ENCODE results near the gene WDR72. TPM values are rescaled to one million over a fixed set of nuclear protein-coding genes. Genes with fewer than 3 reads are reported as not detected.

Gene WDR72
- total and polyA plus RNA-seq, 4 donors: 0.10 to 0.79 (median 0.37) TPM

DNA sequence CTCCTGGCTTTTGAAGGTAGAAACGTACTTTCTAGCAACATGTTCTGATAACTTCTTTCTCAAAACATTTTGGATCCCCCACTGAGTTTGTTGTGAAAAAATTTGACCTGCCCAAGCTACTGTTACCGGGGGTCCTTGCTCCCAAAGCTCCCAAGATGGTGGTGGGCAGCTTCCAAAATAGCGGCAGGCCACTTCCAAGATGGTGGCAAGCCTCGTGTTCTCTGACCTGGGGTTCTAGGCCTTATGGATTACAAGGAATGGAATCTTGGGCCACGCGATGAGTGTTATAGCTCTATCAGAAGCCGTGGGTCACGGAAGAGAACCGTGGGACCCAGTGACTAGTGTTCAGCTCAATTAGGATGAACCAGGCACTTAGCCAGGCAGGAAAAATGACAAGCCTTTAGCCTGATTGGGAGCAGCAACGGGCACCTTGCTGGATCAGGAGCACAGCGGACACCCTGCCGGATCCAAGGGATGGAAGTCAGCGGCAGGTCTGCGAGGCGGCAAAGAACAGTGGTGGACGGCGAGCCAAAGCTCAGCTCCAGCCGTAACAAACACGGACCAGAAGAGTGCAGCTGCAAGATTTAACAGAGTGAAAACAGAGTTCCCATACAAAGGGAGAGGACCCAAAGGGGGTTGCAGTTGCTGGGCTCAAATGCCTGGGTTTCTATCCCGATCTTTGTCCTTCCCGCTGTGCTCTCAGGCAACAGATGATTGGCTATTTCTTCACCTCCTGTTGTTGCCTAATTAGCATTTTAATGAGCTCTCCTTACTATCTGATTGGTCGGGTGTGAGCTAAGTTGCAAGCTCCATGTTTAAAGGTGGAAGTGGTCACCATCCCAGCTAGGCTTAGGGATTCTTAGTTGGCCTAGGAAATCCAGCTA is 133.3 kb downstream of the WDR72 start:
- Histone ChIP-seq H3K36me3 (ENCODE audit: control insufficient read depth, insufficient read depth, low read length) (no peaks in the 10 kb centered on the region), H3K27me3 (ENCODE audit: control insufficient read depth, insufficient read depth, low read length) (no peaks in the 10 kb centered on the region), H3K27ac (ENCODE audit: low read depth, low read length) (no peak overlapping the region), H3K4me3 (ENCODE audit: low read depth, low read length) (no peak overlapping the region), H3K9me3 (ENCODE audit: control insufficient read depth, insufficient read depth, low read length) (no peaks in the 10 kb centered on the region), H3K4me1 (ENCODE audit: control insufficient read depth, insufficient read depth, low read length) (no peaks in the 10 kb centered on the region)
- no peak for DNase-seq (ENCODE audit: low read depth in 4 of 6, low spot score in 6 of 6)
- WGBS (ENCODE audit: insufficient coverage): 91% methylated on average over 21 of the region's 22 CpGs

DNA sequence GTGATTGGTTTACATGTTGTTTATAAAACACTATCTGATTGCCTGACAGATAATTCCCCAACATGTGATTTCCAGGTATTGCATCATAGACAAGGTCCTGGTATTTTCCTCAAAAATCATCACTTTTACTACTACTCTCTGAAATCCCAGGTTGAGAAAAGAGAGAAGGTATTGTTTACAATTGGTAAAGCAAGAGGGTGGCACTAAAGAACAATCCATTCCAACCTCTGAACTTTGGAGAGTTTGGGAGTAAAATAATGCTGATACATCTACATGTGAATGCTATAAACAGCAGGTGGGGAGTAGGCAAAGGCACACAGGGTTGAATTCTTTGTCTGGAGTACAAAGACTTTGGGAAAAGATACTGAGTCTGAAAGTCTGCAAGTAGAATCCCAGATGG is 134.2 kb downstream of the WDR72 start:
- Histone ChIP-seq H3K36me3 (ENCODE audit: control insufficient read depth, insufficient read depth, low read length) (no peaks in the 10 kb centered on the region), H3K9me3 (ENCODE audit: control insufficient read depth, insufficient read depth, low read length) (no peaks in the 10 kb centered on the region), H3K4me1 (ENCODE audit: control insufficient read depth, insufficient read depth, low read length) (no peaks in the 10 kb centered on the region), H3K27ac (ENCODE audit: low read depth, low read length) (no peak overlapping the region), H3K27me3 (ENCODE audit: control insufficient read depth, insufficient read depth, low read length) (no peaks in the 10 kb centered on the region), H3K4me3 (ENCODE audit: low read depth, low read length) (no peak overlapping the region)
- no peak for DNase-seq (ENCODE audit: low read depth in 4 of 6, low spot score in 6 of 6)

DNA sequence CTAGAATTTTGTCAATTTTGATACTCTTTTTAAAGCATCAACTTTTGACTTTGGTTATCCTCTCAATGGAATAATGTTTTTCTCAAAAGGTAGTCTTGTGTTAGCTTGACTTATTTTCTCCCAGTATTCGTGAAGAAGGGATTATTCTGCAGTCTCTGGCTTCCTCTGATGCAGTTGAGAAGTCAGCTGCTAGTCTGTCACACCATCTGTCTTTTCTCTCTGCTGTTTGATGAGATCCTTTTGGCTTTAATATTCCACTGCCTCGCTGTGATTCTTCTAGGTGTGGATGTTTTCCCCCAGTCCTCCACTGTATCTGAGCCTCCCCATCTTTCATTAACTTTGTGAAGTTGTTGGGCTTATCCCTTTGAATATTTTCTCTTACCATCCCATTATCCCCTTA is 141.0 kb downstream of the WDR72 start:
- H3K4me3 ChIP-seq (ENCODE audit: low read depth, low read length): no peak overlapping the region
- H3K27ac ChIP-seq (ENCODE audit: low read depth, low read length): no peak overlapping the region
- H3K4me1 ChIP-seq (ENCODE audit: control insufficient read depth, insufficient read depth, low read length): no peaks in the 10 kb centered on the region
- no peaks in the 10 kb centered on the region for H3K27me3 ChIP-seq (ENCODE audit: control insufficient read depth, insufficient read depth, low read length)
- peak in 2 of 6 donors; percentile 8 to 63 for DNase-seq (ENCODE audit: low read depth in 4 of 6, low spot score in 6 of 6)
- WGBS (ENCODE audit: insufficient coverage): no CpG with 5 or more reads among the region's 2 CpGs
- no peaks in the 10 kb centered on the region for H3K9me3 ChIP-seq (ENCODE audit: control insufficient read depth, insufficient read depth, low read length)
- no peaks in the 10 kb centered on the region for H3K36me3 ChIP-seq (ENCODE audit: control insufficient read depth, insufficient read depth, low read length)

DNA sequence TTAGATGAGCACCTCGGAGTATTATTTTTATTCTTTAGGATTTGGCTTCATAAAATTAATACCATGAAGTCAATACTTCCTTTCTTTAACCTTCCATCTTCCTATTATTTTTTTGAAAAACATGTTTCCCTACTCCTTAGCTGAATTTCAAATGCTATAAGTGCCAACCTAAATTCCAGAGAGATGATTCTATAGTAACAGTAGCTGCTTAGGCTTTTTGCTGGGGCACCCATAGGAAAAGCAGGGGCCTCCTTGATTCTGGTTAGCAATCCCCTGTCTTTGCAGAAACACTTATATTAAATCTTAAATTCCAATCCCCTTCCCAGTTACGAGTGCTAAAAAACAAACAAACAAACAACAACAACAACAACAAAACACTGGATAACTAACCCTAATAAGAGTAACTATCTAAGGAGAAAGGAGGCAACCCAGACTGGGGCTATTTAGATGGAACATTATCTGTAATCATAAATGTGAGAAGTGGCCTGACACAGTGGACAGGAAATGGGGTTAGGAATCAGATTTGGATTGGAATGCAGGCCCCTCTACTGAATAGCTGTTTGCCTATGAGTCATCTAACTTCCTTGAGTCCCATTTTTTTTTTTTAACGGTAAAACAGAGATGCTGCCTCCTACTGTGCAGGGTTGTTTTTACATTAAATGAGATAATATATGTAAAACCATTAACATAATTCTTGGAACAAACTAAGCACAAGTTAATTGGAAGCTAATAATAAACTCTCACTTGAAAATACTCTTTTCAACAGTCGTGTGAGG is 148.1 kb downstream of the WDR72 start:
- H3K27me3 ChIP-seq (ENCODE audit: control insufficient read depth, insufficient read depth, low read length): no peaks in the 10 kb centered on the region
- no peaks in the 10 kb centered on the region for H3K36me3 ChIP-seq (ENCODE audit: control insufficient read depth, insufficient read depth, low read length)
- no peak for DNase-seq (ENCODE audit: low read depth in 4 of 6, low spot score in 6 of 6)
- WGBS (ENCODE audit: insufficient coverage): no CpG with 5 or more reads among the region's 4 CpGs
- no peak overlapping the region for H3K4me3 ChIP-seq (ENCODE audit: low read depth, low read length)
- H3K27ac ChIP-seq (ENCODE audit: low read depth, low read length): no peak overlapping the region
- H3K9me3 ChIP-seq (ENCODE audit: control insufficient read depth, insufficient read depth, low read length): no peaks in the 10 kb centered on the region
- H3K4me1 ChIP-seq (ENCODE audit: control insufficient read depth, insufficient read depth, low read length): no peaks in the 10 kb centered on the region

DNA sequence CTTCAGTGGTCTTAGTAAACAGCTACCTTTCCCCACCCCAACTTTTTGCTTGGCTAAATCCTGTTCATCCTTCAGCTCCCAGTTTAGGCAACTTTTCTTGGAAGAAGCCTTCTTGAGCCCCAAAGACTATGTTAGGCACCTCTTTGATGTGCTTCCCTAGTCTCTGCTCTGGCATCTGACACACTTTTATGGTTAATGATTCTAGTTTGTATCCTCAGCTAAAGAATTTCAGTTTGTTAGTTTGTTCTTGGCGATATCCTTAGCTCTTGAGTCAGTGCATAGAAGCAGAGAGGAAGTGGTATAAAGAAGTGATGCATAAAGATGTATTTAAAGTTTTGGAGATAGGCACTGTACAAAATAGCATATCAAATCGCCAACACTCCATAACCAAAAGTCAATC is 168.4 kb downstream of the WDR72 start:
- Histone ChIP-seq H3K27me3 (ENCODE audit: control insufficient read depth, insufficient read depth, low read length) (no peaks in the 10 kb centered on the region), H3K36me3 (ENCODE audit: control insufficient read depth, insufficient read depth, low read length) (no peaks in the 10 kb centered on the region), H3K27ac (ENCODE audit: low read depth, low read length) (no peak overlapping the region), H3K4me1 (ENCODE audit: control insufficient read depth, insufficient read depth, low read length) (no peaks in the 10 kb centered on the region), H3K4me3 (ENCODE audit: low read depth, low read length) (no peak overlapping the region), H3K9me3 (ENCODE audit: control insufficient read depth, insufficient read depth, low read length) (no peaks in the 10 kb centered on the region)
- DNase-seq (ENCODE audit: low read depth in 4 of 6, low spot score in 6 of 6): no peak
- no CpG with 5 or more reads among the region's 2 CpGs for WGBS (ENCODE audit: insufficient coverage)

DNA sequence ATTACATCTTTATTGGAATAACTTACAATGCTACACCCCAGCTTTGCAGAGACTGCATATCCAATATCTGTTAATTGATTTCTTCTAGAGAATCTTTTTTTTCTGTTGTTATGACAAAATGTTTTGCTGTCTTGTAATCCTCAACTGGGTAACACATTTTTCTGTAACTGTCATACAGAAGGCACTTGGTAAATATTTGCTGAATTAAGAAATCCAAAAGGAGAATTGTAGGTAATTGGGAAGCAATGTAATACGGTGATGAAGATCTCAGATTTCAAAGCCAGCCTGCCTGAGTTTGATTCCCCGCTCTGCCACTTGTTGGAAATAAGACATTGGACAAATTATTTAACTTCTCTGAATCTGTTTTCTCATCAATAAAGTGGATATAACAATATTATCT is 169.1 kb downstream of the WDR72 start:
- no peak overlapping the region for H3K4me3 ChIP-seq (ENCODE audit: low read depth, low read length)
- no peak for DNase-seq (ENCODE audit: low read depth in 4 of 6, low spot score in 6 of 6)
- WGBS (ENCODE audit: insufficient coverage): no CpG with 5 or more reads among the region's 2 CpGs

DNA sequence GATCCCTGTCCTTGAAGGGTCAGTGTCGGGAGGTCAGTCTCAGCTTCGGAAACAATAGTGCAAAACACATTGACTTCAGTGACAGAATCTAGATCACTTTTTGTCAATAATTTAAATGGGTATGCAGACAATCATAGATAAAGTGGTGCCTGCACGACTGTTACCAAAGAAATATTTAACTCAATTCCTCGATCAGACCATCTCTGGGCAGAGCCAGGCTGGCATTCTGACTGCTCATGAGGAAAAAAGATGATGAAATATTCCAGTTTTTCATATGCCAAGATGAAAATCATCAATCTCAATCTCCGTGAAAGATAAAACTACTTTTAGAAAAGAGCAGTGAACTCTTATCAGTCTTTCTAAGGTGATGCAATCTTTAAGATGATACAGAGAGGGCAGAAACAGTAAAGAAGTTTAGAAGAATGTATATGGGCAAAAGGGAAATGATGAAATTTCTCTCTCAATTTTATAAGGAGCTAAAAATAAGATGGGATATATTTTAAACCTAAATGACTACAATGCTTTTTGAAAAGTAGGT is 169.9 kb downstream of the WDR72 start:
- WGBS (ENCODE audit: insufficient coverage): no CpG with 5 or more reads among the region's 5 CpGs

More for the DNA sequence above, 169.1 kb downstream of the WDR72 start:
- Histone ChIP-seq H3K9me3 (ENCODE audit: control insufficient read depth, insufficient read depth, low read length) (no peaks in the 10 kb centered on the region), H3K36me3 (ENCODE audit: control insufficient read depth, insufficient read depth, low read length) (no peaks in the 10 kb centered on the region), H3K27ac (ENCODE audit: low read depth, low read length) (no peak overlapping the region), H3K4me1 (ENCODE audit: control insufficient read depth, insufficient read depth, low read length) (no peaks in the 10 kb centered on the region), H3K27me3 (ENCODE audit: control insufficient read depth, insufficient read depth, low read length) (no peaks in the 10 kb centered on the region)

DNA sequence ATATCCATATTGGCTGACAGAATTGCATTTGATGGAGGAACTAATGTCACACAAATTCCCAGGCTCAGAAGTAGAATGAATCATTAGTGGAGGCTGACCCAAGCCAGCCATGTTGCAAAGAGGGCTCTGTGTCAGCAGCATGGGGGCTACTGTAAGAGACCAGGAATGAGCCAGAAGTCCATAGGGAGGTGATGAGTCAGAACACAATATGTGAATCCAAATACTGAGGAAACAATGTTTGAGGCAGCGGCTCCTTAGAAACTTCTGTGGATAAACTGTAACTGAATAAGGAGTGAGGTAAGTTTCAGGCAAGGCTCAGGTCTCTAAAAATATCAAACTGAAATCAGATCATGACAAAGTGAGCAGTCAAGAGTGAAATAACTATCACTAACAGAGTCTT is 170.7 kb downstream of the WDR72 start:
- Histone ChIP-seq H3K36me3 (ENCODE audit: control insufficient read depth, insufficient read depth, low read length) (no peaks in the 10 kb centered on the region), H3K27ac (ENCODE audit: low read depth, low read length) (no peak overlapping the region), H3K27me3 (ENCODE audit: control insufficient read depth, insufficient read depth, low read length) (no peaks in the 10 kb centered on the region), H3K4me3 (ENCODE audit: low read depth, low read length) (no peak overlapping the region), H3K9me3 (ENCODE audit: control insufficient read depth, insufficient read depth, low read length) (no peaks in the 10 kb centered on the region), H3K4me1 (ENCODE audit: control insufficient read depth, insufficient read depth, low read length) (no peaks in the 10 kb centered on the region)
- no peak for DNase-seq (ENCODE audit: low read depth in 4 of 6, low spot score in 6 of 6)
- no CpG with 5 or more reads among the region's 1 CpG for WGBS (ENCODE audit: insufficient coverage)

More for the DNA sequence above, 169.9 kb downstream of the WDR72 start:
- Histone ChIP-seq H3K4me3 (ENCODE audit: low read depth, low read length) (no peak overlapping the region), H3K4me1 (ENCODE audit: control insufficient read depth, insufficient read depth, low read length) (no peaks in the 10 kb centered on the region), H3K27ac (ENCODE audit: low read depth, low read length) (no peak overlapping the region), H3K36me3 (ENCODE audit: control insufficient read depth, insufficient read depth, low read length) (no peaks in the 10 kb centered on the region), H3K9me3 (ENCODE audit: control insufficient read depth, insufficient read depth, low read length) (no peaks in the 10 kb centered on the region), H3K27me3 (ENCODE audit: control insufficient read depth, insufficient read depth, low read length) (no peaks in the 10 kb centered on the region)
- DNase-seq (ENCODE audit: low read depth in 4 of 6, low spot score in 6 of 6): no peak

DNA sequence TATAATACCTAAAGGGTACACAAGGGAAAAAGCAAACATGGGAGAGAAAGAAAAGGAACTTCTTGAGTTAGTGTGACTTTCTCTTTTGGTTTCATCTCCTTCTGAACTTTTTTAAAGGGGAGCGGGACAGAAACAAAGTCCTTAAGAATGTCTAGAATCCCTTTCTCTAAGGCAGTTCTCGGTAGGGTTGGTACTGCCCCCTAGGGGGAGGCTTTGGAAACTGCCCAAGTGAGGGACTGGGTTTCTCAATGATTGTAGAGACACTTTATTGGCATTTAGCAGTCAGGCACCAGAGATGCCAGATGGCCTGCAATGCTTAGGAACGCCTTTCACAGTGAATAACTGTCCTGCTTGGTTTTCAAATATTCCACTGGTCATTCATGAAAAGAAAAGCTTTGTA is 172.7 kb downstream of the WDR72 start:
- DNase-seq (ENCODE audit: low read depth in 4 of 6, low spot score in 6 of 6): peak in 3 of 6 donors; percentile 14 to 62 (median 46)
- no peak overlapping the region for H3K4me3 ChIP-seq (ENCODE audit: low read depth, low read length)
- H3K27ac ChIP-seq (ENCODE audit: low read depth, low read length): no peak overlapping the region
- H3K36me3 ChIP-seq (ENCODE audit: control insufficient read depth, insufficient read depth, low read length): no peaks in the 10 kb centered on the region
- 27% methylated on average over 3 of the region's 3 CpGs for WGBS (ENCODE audit: insufficient coverage)
- H3K9me3 ChIP-seq (ENCODE audit: control insufficient read depth, insufficient read depth, low read length): no peaks in the 10 kb centered on the region
- no peaks in the 10 kb centered on the region for H3K27me3 ChIP-seq (ENCODE audit: control insufficient read depth, insufficient read depth, low read length)
- no peaks in the 10 kb centered on the region for H3K4me1 ChIP-seq (ENCODE audit: control insufficient read depth, insufficient read depth, low read length)

Data from spinal cord (tissue), 10 donors.